Chondrocyte (in vitro differentiated cells): ENCODE data around the gene MACROD2. TPM values are rescaled to one million over a fixed set of nuclear protein-coding genes. Genes with fewer than 3 reads are reported as not detected.

Experiments used
- DNase-seq: peaks from one replicate; pipeline ENCODE4 v3.0.0; 2021; ENCODE audit warnings: mixed read lengths, low spot score
- H3K27ac Mint-ChIP-seq: one replicate; pipeline ENCODE4 v1.8.0; 2021; ENCODE audit warnings: mild to moderate bottlenecking, moderate library complexity, mixed read lengths; ENCODE audit not compliant: unreplicated experiment
- H3K27me3 Mint-ChIP-seq: 2 replicates; pipeline ENCODE4 v1.8.0; 2021; ENCODE audit warnings: low read depth, mixed read lengths
- H3K36me3 Mint-ChIP-seq: 2 replicates; pipeline ENCODE4 v1.8.0; 2021; ENCODE audit warnings: low read depth, mixed read lengths
- H3K4me1 Mint-ChIP-seq: 2 replicates; pipeline ENCODE4 v1.8.0; 2021; ENCODE audit warnings: low read depth, mild to moderate bottlenecking, mixed read lengths
- H3K4me3 Mint-ChIP-seq: one replicate; pipeline ENCODE4 v1.8.0; 2021; ENCODE audit warnings: mild to moderate bottlenecking, moderate library complexity, mixed read lengths; ENCODE audit not compliant: unreplicated experiment
- H3K9me3 Mint-ChIP-seq: 2 replicates; pipeline ENCODE4 v1.8.0; 2021; ENCODE audit warnings: low read depth, mixed read lengths
- CTCF ChIP-seq: fragments of 200-600 bp; sonication (generic); IDR thresholded peaks from 2 replicates; pipeline ENCODE4 v1.5.0; 2021; ENCODE audit warnings: antibody characterized with exemption, mild to moderate bottlenecking, moderate library complexity
- total RNA-seq: library from RNA; stranded (reverse); gene quantifications from 3 replicates; pipeline ENCODE4 v1.2.1, GENCODE V29; 2021

The MACROD2 gene
- total RNA-seq, 1 donor from 2014 or later: 3.2 TPM

- no peak overlapping the region for H3K27ac Mint-ChIP-seq
- TF ChIP-seq CTCF: no peak
- H3K36me3 Mint-ChIP-seq: no peaks in the 10 kb centered on the region
- no peaks in the 10 kb centered on the region for H3K27me3 Mint-ChIP-seq
- H3K9me3 Mint-ChIP-seq: no peaks in the 10 kb centered on the region
- H3K4me3 Mint-ChIP-seq: no peak overlapping the region
- DNase-seq: no peak
- peaks cover 4% of the 10 kb centered on the region for H3K4me1 Mint-ChIP-seq
Measured at GRCh38 chr20:14611479-14611878, 616.2 kb downstream of the MACROD2 start.

- Mint-ChIP-seq H3K9me3 (no peaks in the 10 kb centered on the region), H3K4me1 (peaks cover 4% of the 10 kb centered on the region), H3K36me3 (no peaks in the 10 kb centered on the region), H3K27me3 (no peaks in the 10 kb centered on the region), H3K27ac (no peak overlapping the region), H3K4me3 (no peak overlapping the region)
- DNase-seq: no peak
- no peak for TF ChIP-seq CTCF
Measured at GRCh38 chr20:14612391-14612790, 617.1 kb downstream of the MACROD2 start.

- no peak for TF ChIP-seq CTCF
- H3K27ac Mint-ChIP-seq: no peak overlapping the region
- H3K27me3 Mint-ChIP-seq: no peaks in the 10 kb centered on the region
- peaks cover 4% of the 10 kb centered on the region for H3K4me1 Mint-ChIP-seq
- H3K4me3 Mint-ChIP-seq: no peak overlapping the region
- no peaks in the 10 kb centered on the region for H3K9me3 Mint-ChIP-seq
- DNase-seq: no peak
- H3K36me3 Mint-ChIP-seq: no peaks in the 10 kb centered on the region
Measured at GRCh38 chr20:14616003-14616402, 620.7 kb downstream of the MACROD2 start.

GRCh38 chr20:14617123-14617522, 621.8 kb downstream of the MACROD2 start:
- Mint-ChIP-seq H3K36me3 (no peaks in the 10 kb centered on the region), H3K4me3 (no peak overlapping the region)

GRCh38 chr20:14619411-14619810, 624.1 kb downstream of the MACROD2 start:
- no peak overlapping the region for H3K4me3 Mint-ChIP-seq
- H3K27me3 Mint-ChIP-seq: no peaks in the 10 kb centered on the region
- no peaks in the 10 kb centered on the region for H3K9me3 Mint-ChIP-seq
- no peak overlapping the region for H3K27ac Mint-ChIP-seq
- DNase-seq: no peak
- no peaks in the 10 kb centered on the region for H3K36me3 Mint-ChIP-seq
- no peak for TF ChIP-seq CTCF
- no peaks in the 10 kb centered on the region for H3K4me1 Mint-ChIP-seq

More at GRCh38 chr20:14617123-14617522, 621.8 kb downstream of the MACROD2 start:
- H3K27ac Mint-ChIP-seq: no peak overlapping the region
- no peaks in the 10 kb centered on the region for H3K4me1 Mint-ChIP-seq
- H3K9me3 Mint-ChIP-seq: no peaks in the 10 kb centered on the region
- no peak for TF ChIP-seq CTCF
- H3K27me3 Mint-ChIP-seq: no peaks in the 10 kb centered on the region
- no peak for DNase-seq
